CD8-positive, alpha-beta memory T cell (primary cell): ENCODE measurements around the gene UBE2L6. TPM values are rescaled to one million over a fixed set of nuclear protein-coding genes. Genes with fewer than 3 reads are reported as not detected.

Source experiments
- CTCF ChIA-PET: fragments of 350-600 bp; sonication (Branson Sonifier 250); formaldehyde crosslinking; loops from one replicate; lab custom pipeline; 2021; ENCODE audit warnings: antibody characterized with exemption; lab: Charles Lee
- POLR2A ChIA-PET: fragments of 350-600 bp; sonication (Branson Sonifier 250); formaldehyde crosslinking; loops from one replicate; lab custom pipeline; 2021; ENCODE audit warnings: antibody characterized with exemption; lab: Charles Lee
- DNase-seq, 5 donors: peaks; one replicate each; pipeline versions ENCODE4 v3.0.0 to v3.0.0-alpha.2; 2020 to 2022; ENCODE audit warnings: mixed read lengths in 1 of 5
- H3K27ac ChIP-seq: one replicate; pipeline ENCODE4 v1.7.0; 2013; ENCODE audit warnings: low read depth, mild to moderate bottlenecking, low read length, moderate library complexity
- H3K27me3 ChIP-seq: 2 replicates; pipeline ENCODE4 v1.7.0; 2013; ENCODE audit warnings: low read length, mild to moderate bottlenecking; ENCODE audit not compliant: insufficient read depth, poor library complexity, severe bottlenecking
- H3K36me3 ChIP-seq: 2 replicates; pipeline ENCODE4 v1.7.0; 2013; ENCODE audit warnings: mild to moderate bottlenecking, low read length, moderate library complexity; ENCODE audit not compliant: insufficient read depth
- H3K4me1 ChIP-seq: 2 replicates; pipeline ENCODE4 v1.7.0; 2013; ENCODE audit warnings: mild to moderate bottlenecking, low read length, moderate library complexity; ENCODE audit not compliant: insufficient read depth
- H3K4me3 ChIP-seq: 2 replicates; pipeline ENCODE4 v1.7.0; 2013; ENCODE audit warnings: mild to moderate bottlenecking, low read length
- H3K9me3 ChIP-seq: 2 replicates; pipeline ENCODE4 v1.7.0; 2013; ENCODE audit warnings: mild to moderate bottlenecking, low read length
- H3K27ac Mint-ChIP-seq, 8 donors: one replicate each; pipeline ENCODE4 v1.8.0; 2020 to 2021; ENCODE audit warnings: mixed read lengths in 8 of 8, mild to moderate bottlenecking in 6 of 8, inconsistent platforms in 3 of 8, moderate library complexity in 3 of 8
- H3K27me3 Mint-ChIP-seq, 2 donors: one replicate each; pipeline ENCODE4 v1.8.0; 2020 to 2021; ENCODE audit warnings: mixed read lengths in 2 of 2, mild to moderate bottlenecking in 1 of 2, moderate library complexity in 1 of 2
- H3K36me3 Mint-ChIP-seq, 3 donors: one replicate each; pipeline ENCODE4 v1.8.0; 2020 to 2021; ENCODE audit warnings: mixed read lengths in 3 of 3, inconsistent platforms in 1 of 3, mild to moderate bottlenecking in 1 of 3
- H3K4me1 Mint-ChIP-seq, 3 donors: one replicate each; pipeline ENCODE4 v1.8.0; 2020 to 2021; ENCODE audit warnings: mixed read lengths in 3 of 3, inconsistent platforms in 1 of 3, mild to moderate bottlenecking in 1 of 3
- H3K4me3 Mint-ChIP-seq, 7 donors: one replicate each; pipeline ENCODE4 v1.8.0; 2020 to 2021; ENCODE audit warnings: mixed read lengths in 7 of 7, mild to moderate bottlenecking in 6 of 7, moderate library complexity in 4 of 7, inconsistent platforms in 2 of 7
- H3K9me3 Mint-ChIP-seq, 5 donors: one replicate each; pipeline ENCODE4 v1.8.0; 2020 to 2022; ENCODE audit warnings: mixed read lengths in 5 of 5, mild to moderate bottlenecking in 3 of 5, moderate library complexity in 2 of 5, inconsistent platforms in 1 of 5
- polyA plus RNA-seq: library from polyadenylated mRNA; unstranded; fragments of 300-500 nt; fragmentation: Illumina TruSeq; gene quantifications from one replicate; pipeline ENCODE4 v1.2.3, GENCODE V29; 2021
- total RNA-seq, 2 experiments: library from RNA; stranded (reverse); gene quantifications; one replicate each; pipeline ENCODE4 v1.2.3, GENCODE V29; 2021

Gene UBE2L6
- total and polyA plus RNA-seq, 3 experiments from 2014 or later: 74.9 to 286 (median 79.2) TPM

DNA sequence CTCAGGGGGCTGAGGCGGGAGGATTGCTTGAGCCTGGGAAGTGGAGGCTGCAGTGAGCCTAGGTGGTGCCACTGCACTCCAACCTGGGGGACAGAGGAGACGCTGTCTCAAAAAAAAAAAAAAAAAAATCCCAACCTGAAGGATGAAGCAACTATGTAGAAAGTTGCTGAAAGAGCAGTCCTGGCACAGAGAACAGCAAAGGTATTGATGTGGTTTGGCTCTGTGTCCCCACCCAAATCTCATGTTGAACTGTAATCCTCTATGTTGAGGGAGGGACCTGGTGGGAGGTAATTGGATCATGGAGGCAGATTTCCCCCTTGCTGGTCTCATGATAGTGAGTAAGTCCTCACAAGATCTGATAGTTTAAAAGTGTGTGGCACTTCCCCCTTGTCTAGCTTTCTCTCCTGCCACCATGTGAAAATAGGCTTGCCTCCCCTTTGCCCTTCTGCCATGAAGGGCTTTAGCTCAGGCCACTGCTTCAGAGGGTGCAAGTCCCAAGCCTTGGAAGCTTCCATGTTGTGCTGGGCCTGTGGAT, 19.3 kb upstream of the UBE2L6 start:
- H3K9me3 ChIP-seq: no peaks in the 10 kb centered on the region
- Mint-ChIP-seq H3K9me3 (no peaks in the 10 kb centered on the region), H3K4me1 (no peaks in the 10 kb centered on the region), H3K27me3 (peaks cover 7 to 18% of the 10 kb centered on the region in 2 donors), H3K27ac (peak overlapping the region in 1 of 8 donors; percentile 19), H3K4me3 (no peak overlapping the region), H3K36me3 (peaks cover 0 to 4% (median 0%) of the 10 kb centered on the region in 3 donors)
- no peak overlapping the region for H3K4me3 ChIP-seq
- H3K27me3 ChIP-seq: no peaks in the 10 kb centered on the region
- DNase-seq: no peak
- H3K27ac ChIP-seq: no peak overlapping the region
- H3K36me3 ChIP-seq: no peaks in the 10 kb centered on the region
- ChIA-PET CTCF (no interaction called here), POLR2A (no interaction called here)
- no peaks in the 10 kb centered on the region for H3K4me1 ChIP-seq

DNA sequence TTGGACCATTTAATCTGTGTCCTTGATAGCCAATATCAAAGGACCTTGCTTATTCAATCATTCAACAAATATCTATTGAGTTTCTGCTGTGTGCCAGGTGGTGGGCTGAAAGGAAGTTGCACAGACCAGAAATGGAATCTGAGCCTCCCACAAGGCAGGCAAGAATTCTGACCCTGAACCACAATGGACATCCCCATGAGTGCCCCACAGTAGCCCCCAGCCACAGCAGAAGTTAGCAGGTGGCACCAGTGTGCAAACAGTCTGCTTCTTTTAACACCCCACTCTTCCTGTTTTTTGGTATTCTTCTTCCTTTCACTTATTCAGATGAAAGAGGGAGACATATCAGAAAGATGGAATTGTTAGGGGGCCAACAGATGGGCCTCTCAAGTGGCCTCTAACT, 17.8 kb upstream of the UBE2L6 start:
- peaks cover 0 to 4% (median 0%) of the 10 kb centered on the region in 3 donors for H3K36me3 Mint-ChIP-seq
- Histone ChIP-seq H3K4me3 (no peak overlapping the region), H3K4me1 (no peaks in the 10 kb centered on the region), H3K27ac (no peak overlapping the region), H3K27me3 (no peaks in the 10 kb centered on the region), H3K9me3 (no peaks in the 10 kb centered on the region), H3K36me3 (no peaks in the 10 kb centered on the region)
- POLR2A ChIA-PET: no interaction called here
- CTCF ChIA-PET: no interaction called here
- peaks cover 8 to 14% of the 10 kb centered on the region in 2 donors for H3K27me3 Mint-ChIP-seq
- H3K27ac Mint-ChIP-seq: no peak overlapping the region
- H3K4me1 Mint-ChIP-seq: no peaks in the 10 kb centered on the region
- DNase-seq: no peak
- no peaks in the 10 kb centered on the region for H3K9me3 Mint-ChIP-seq
- H3K4me3 Mint-ChIP-seq: no peak overlapping the region

- DNase-seq: no peak
- no peak overlapping the region for H3K27ac ChIP-seq
- Mint-ChIP-seq H3K4me1 (no peaks in the 10 kb centered on the region), H3K27ac (no peak overlapping the region), H3K27me3 (peaks cover 7 to 8% of the 10 kb centered on the region in 2 donors), H3K36me3 (peaks cover 0 to 4% (median 0%) of the 10 kb centered on the region in 3 donors), H3K4me3 (no peak overlapping the region), H3K9me3 (no peaks in the 10 kb centered on the region)
- H3K4me1 ChIP-seq: no peaks in the 10 kb centered on the region
- ChIA-PET CTCF (interaction anchor here (1.1 kb wide), 1 partner anchor 60 kb away, joined by 4 read pairs; no protein-coding TSS in a partner anchor), POLR2A (no interaction called here)
- no peaks in the 10 kb centered on the region for H3K9me3 ChIP-seq
- no peak overlapping the region for H3K4me3 ChIP-seq
- no peaks in the 10 kb centered on the region for H3K27me3 ChIP-seq
- H3K36me3 ChIP-seq: no peaks in the 10 kb centered on the region
Measured at GRCh38 chr11:57584341-57584740, 16.9 kb upstream of the UBE2L6 start.

DNA sequence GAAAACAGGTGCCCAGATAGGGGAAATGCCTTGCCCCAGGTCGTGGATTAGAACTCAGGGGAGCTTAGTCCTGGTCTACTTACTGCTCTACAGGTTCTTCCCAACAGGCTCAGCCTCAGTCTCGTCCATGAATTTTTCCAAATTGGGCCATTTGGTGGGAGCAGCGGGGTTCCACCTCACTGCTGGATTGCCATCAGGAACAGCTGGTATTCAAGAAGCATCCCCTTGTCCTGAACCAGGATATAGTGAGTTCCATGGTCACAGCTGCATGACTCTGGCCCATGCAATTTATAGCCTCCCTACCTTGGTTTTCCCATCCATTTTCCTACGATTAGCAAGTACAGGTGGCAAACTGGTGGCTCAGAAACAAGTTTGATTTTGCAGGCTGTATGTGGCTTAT, 6.6 kb upstream of the UBE2L6 start:
- Histone ChIP-seq H3K36me3 (no peaks in the 10 kb centered on the region), H3K27ac (no peak overlapping the region), H3K4me3 (no peak overlapping the region), H3K9me3 (no peaks in the 10 kb centered on the region), H3K27me3 (no peaks in the 10 kb centered on the region), H3K4me1 (no peaks in the 10 kb centered on the region)
- Mint-ChIP-seq H3K4me3 (no peak overlapping the region), H3K27ac (no peak overlapping the region), H3K9me3 (no peaks in the 10 kb centered on the region), H3K27me3 (peaks cover 1 to 20% of the 10 kb centered on the region in 2 donors), H3K36me3 (peaks cover 0 to 10% (median 0%) of the 10 kb centered on the region in 3 donors), H3K4me1 (peaks cover 0 to 1% (median 0%) of the 10 kb centered on the region in 3 donors)
- no peak for DNase-seq
- CTCF ChIA-PET: interaction anchor here (1.0 to 2.5 kb wide), 3 partner anchors 67 to 115 kb away, joined by 3 to 8 read pairs (median 5); no protein-coding TSS in a partner anchor
- POLR2A ChIA-PET: no interaction called here

DNA sequence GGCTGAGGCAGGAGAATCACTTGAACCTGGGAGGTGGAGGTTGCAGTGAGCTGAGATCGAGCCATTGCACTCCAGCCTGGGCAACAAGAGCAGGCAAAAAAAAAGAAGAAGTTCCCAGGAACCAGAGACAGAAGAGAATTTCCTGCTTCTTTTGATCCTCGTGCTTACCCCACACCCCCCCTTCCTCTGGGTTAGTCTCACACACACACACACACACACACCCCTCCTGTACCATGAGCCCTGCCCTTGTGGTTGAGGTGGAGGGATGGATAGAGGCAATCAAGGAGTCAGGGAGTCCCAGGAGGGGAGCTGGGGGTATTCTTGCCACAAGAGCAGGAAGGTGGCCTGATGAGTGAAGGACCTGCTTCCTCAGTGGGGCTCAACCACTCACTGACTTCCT, 4.1 kb upstream of the UBE2L6 start:
- Mint-ChIP-seq H3K27ac (no peak overlapping the region), H3K27me3 (peaks cover 1 to 17% of the 10 kb centered on the region in 2 donors), H3K4me1 (peaks cover 8 to 14% (median 11%) of the 10 kb centered on the region in 3 donors), H3K9me3 (no peaks in the 10 kb centered on the region), H3K36me3 (peaks cover 0 to 10% (median 9%) of the 10 kb centered on the region in 3 donors), H3K4me3 (no peak overlapping the region)
- no peak overlapping the region for H3K27ac ChIP-seq
- H3K4me3 ChIP-seq: no peak overlapping the region
- H3K27me3 ChIP-seq: no peaks in the 10 kb centered on the region
- H3K4me1 ChIP-seq: peaks cover 6% of the 10 kb centered on the region
- DNase-seq: no peak
- CTCF ChIA-PET: interaction anchor here (4.2 to 6.4 kb wide), 2 partner anchors 70 to 94 kb away, joined by 12 to 144 read pairs; no protein-coding TSS in a partner anchor
- POLR2A ChIA-PET: interaction anchor here (1.1 kb wide), 1 partner anchor 76 kb away, joined by 6 read pairs; no protein-coding TSS in a partner anchor
- H3K9me3 ChIP-seq: no peaks in the 10 kb centered on the region
- no peaks in the 10 kb centered on the region for H3K36me3 ChIP-seq

- H3K27ac ChIP-seq: peak overlapping the region; percentile 77
- H3K27me3 ChIP-seq: no peaks in the 10 kb centered on the region
- peak overlapping the region; percentile 95 to 100 (median 100) for H3K4me3 Mint-ChIP-seq
- ChIA-PET CTCF (interaction anchor here (0.9 to 6.4 kb wide), 35 partner anchors 10 to 1085 kb away, joined by 3 to 144 read pairs (median 6); partner anchors contain the start of genes CLP1, SELENOH, SLC43A1 and TIMM10), POLR2A (interaction anchor here (0.6 to 1.6 kb wide), 3 partner anchors 38 to 151 kb away, joined by 4 to 6 read pairs (median 4); partner anchors contain the start of gene TIMM10)
- H3K9me3 Mint-ChIP-seq: no peaks in the 10 kb centered on the region
- peaks cover 0 to 1% of the 10 kb centered on the region in 2 donors for H3K27me3 Mint-ChIP-seq
- no peaks in the 10 kb centered on the region for H3K36me3 ChIP-seq
- H3K27ac Mint-ChIP-seq: peak overlapping the region; percentile 88 to 100 (median 98)
- peak overlapping the region; percentile 84 for H3K4me3 ChIP-seq
- peak in 3 of 5 donors; percentile 81 to 87 (median 84) for DNase-seq
- H3K4me1 Mint-ChIP-seq: peaks cover 36 to 45% (median 40%) of the 10 kb centered on the region in 3 donors
- no peaks in the 10 kb centered on the region for H3K9me3 ChIP-seq
- peaks cover 23% of the 10 kb centered on the region for H3K4me1 ChIP-seq
- H3K36me3 Mint-ChIP-seq: peaks cover 0 to 27% (median 0%) of the 10 kb centered on the region in 3 donors
Measured at GRCh38 chr11:57568330-57568766, 876 bp upstream of the UBE2L6 start.

- Histone ChIP-seq H3K4me1 (peaks cover 32% of the 10 kb centered on the region), H3K36me3 (no peaks in the 10 kb centered on the region), H3K4me3 (peak overlapping the region; percentile 92), H3K27ac (peak overlapping the region; percentile 86), H3K9me3 (no peaks in the 10 kb centered on the region), H3K27me3 (no peaks in the 10 kb centered on the region)
- peaks cover 47 to 58% (median 52%) of the 10 kb centered on the region in 3 donors for H3K4me1 Mint-ChIP-seq
- H3K27ac Mint-ChIP-seq: peak overlapping the region; percentile 88 to 99 (median 96)
- H3K4me3 Mint-ChIP-seq: peak overlapping the region; percentile 95 to 100 (median 99)
- CTCF ChIA-PET: interaction anchor here (0.9 to 6.4 kb wide), 19 partner anchors 9 to 234 kb away, joined by 3 to 144 read pairs (median 8); partner anchors contain the start of genes CLP1, TIMM10 and YPEL4
- DNase-seq: peak in 4 of 5 donors; percentile 16 to 62 (median 46)
- peaks cover 0 to 32% (median 0%) of the 10 kb centered on the region in 3 donors for H3K36me3 Mint-ChIP-seq
- no peaks in the 10 kb centered on the region for H3K9me3 Mint-ChIP-seq
- POLR2A ChIA-PET: interaction anchor here (1.6 kb wide), 1 partner anchor 36 kb away, joined by 6 read pairs; the partner anchor contains the start of gene TIMM10
- no peaks in the 10 kb centered on the region for H3K27me3 Mint-ChIP-seq
Measured at GRCh38 chr11:57566905-57567514, 462 bp downstream of the UBE2L6 start.
